Stimulated activated CD4-positive, alpha-beta T cell treated with anti-CD3 and anti-CD28 coated beads, Interleukin-1b, Interleukin-23, amount 100 ng/mL, for 48 hours (primary cell): ENCODE measurements around the gene WWOX.
A peak's percentile ranks its signal among the peaks of the same experiment; 100 is the strongest.

ENCODE experiments used
- DNase-seq: peaks from one replicate; pipeline ENCODE4 v3.0.0-alpha.2; 2020

The WWOX gene

GRCh38 chr16:78235168-78235800 is 135.8 kb downstream of the WWOX start:
- DNase-seq: peak; percentile 64

- no peak for DNase-seq
Observed at GRCh38 chr16:78235876-78236275, 136.4 kb downstream of the WWOX start.

DNA sequence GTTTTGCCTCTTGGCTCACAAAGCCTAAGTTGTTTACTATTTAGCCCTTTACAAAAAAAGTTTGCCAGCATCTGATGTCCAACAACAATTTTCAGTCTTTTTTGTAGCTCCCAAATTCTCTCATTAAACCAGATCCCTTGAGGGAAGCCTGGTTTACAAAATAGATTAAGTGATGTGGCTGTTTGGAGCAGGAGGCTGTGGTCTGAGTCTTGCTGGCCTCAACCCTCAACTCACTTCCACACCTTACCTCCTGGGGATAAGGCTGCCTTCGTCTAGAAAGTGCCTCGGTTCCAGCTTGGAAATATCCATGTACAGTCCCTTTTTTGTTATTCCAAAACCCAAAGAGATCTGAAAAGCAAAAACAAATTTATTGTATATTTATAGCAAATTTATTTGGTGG is 138.4 kb downstream of the WWOX start:
- DNase-seq: no peak

DNA sequence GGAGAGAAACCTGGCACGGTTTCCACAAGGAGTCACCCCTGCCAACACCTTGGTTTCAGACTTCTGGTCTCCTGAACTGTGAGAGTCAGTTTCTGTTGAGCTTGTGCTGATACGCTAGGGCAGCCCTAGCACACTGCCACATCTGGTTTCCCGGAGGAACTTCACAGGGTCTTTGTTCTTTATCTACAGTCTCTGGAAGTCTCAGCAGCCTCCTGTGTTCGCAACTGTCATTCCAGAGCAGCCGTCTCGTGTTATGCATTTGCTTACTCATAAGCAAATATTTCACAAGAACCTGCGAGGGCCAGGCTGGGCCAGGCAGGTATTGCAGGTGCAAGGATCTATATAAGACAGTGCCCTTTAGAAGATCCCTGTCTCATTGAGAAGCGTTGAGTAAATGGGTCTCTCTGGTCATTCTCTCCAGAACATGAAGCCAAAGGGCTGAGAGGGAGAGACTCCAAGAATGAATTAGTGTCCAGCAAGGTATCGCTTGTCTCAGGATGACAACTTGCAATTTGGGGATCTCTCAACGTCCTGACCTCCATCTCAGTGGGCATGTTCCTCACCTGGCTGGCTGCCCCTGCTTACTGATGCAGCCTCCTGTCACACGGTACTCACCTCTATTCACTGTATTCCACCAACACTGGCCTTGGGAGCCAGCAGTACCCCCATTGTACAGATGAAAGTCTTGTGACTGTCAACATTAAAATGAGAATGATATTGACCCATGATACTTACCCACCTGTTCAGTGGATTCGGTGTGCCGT is 141.2 kb downstream of the WWOX start:
- DNase-seq: no peak

DNA sequence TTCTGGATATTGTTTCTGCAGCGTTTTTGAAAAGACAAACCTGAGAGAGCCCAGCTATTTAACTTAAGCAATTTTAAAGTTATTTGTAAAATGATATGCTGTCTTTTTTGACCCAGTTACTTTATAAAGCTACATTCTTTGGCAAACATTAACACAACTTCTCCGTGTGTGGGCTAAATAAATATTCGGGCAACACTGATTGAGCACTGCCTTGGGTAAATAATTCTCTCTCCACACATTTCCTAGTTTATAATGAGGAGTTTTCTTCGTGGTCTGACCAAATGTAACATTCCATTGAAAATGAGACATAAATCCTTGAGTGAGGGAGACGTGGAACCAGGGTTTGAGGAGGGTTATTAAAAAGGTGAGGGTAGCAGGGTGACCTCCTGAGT is 142.8 kb downstream of the WWOX start:
- no peak for DNase-seq

GRCh38 chr16:78244131-78244895 is 144.9 kb downstream of the WWOX start:
- no peak for DNase-seq

- DNase-seq: no peak
Observed at GRCh38 chr16:78246559-78246958, 147.1 kb downstream of the WWOX start.

GRCh38 chr16:78249056-78249455 is 149.6 kb downstream of the WWOX start:
- DNase-seq: no peak

DNA sequence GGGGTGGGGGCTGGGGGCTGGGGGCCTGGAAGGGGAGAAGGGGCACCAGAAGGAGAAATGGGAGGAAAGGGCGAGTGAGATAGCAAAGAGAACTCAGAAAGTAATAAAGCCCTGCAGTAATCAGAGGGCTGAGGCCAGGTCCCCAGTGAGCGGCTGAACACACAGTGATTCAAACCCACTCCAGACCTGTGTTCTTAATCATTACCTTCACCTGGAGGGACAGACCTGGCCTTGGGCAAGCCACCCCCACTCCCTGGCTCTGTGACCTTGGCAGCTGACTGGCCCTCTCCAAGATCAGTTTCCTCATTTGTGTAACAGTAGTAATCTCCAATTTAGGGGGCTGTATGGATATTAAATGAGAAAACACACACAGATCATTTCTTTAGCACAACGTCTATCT is 150.4 kb downstream of the WWOX start:
- no peak for DNase-seq

GRCh38 chr16:78251115-78251514 is 151.7 kb downstream of the WWOX start:
- DNase-seq: no peak

DNA sequence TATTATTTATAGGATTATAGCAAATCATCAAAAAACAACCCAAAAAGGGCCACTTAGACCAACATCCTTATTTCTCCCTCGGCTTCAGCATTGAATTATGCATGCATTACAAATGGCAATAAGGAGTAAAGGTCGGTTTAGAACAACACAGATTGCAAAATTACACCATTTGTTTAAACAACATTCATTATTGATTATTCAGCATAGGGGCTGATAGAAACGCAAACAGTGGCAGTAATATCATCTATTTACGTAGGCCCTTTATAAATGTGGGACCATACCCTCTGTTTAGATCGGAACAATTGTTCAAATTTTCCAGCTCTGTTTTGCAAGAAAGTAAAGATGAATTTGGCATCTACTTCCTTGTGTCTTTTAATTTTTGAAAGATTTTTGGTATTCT is 153.3 kb downstream of the WWOX start:
- DNase-seq: no peak

- no peak for DNase-seq
Observed at GRCh38 chr16:78254841-78255240, 155.4 kb downstream of the WWOX start.

- no peak for DNase-seq
Observed at GRCh38 chr16:78256686-78257375, 157.4 kb downstream of the WWOX start.

GRCh38 chr16:78257376-78257728 is 157.9 kb downstream of the WWOX start:
- no peak for DNase-seq

- DNase-seq: no peak
Observed at GRCh38 chr16:78258375-78259065, 159.1 kb downstream of the WWOX start.

DNA sequence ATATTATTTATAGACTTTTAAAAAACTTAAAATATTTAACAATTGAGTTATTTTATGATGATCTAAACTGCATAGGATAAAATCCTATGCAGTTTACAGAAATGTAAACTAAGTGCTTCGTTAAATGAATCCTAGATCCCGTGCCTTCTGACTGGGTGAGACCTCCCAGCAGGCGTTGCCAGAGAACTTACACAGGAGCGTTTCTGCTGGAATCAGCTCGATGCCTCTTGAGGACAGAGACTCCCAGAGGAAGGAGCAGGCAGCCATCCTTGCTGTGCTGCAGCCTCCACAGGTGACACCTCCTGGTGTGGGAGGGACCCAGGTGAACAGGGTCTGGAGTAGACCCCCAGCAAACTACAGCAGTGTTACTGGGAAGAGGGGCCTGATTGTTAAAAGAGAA is 160.4 kb downstream of the WWOX start:
- no peak for DNase-seq

- no peak for DNase-seq
Observed at GRCh38 chr16:78264642-78265041, 165.2 kb downstream of the WWOX start.

GRCh38 chr16:78269256-78269655 is 169.8 kb downstream of the WWOX start:
- DNase-seq: no peak

- no peak for DNase-seq
Observed at GRCh38 chr16:78271981-78272380, 172.5 kb downstream of the WWOX start.

DNA sequence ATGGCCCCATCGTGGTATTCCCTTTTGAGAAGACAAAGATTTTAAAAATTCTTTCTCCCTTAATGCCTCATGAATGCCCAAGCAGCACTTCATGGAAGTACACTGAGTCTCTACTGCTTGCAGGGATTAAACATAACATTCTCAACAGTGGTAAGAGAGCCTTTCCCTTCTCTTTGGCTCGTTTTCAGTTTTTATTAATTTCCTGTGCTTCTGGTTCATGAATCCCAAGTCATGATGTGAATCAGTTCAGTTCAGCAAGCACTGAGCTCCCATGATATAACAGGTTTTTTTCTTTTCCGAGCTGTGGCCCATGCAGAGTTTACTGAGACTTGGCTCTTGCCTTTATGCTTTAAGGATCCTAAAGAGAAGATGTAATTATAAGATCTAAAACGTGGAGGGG is 175.3 kb downstream of the WWOX start:
- no peak for DNase-seq

- DNase-seq: no peak
Observed at GRCh38 chr16:78275420-78275819, 176.0 kb downstream of the WWOX start.

DNA sequence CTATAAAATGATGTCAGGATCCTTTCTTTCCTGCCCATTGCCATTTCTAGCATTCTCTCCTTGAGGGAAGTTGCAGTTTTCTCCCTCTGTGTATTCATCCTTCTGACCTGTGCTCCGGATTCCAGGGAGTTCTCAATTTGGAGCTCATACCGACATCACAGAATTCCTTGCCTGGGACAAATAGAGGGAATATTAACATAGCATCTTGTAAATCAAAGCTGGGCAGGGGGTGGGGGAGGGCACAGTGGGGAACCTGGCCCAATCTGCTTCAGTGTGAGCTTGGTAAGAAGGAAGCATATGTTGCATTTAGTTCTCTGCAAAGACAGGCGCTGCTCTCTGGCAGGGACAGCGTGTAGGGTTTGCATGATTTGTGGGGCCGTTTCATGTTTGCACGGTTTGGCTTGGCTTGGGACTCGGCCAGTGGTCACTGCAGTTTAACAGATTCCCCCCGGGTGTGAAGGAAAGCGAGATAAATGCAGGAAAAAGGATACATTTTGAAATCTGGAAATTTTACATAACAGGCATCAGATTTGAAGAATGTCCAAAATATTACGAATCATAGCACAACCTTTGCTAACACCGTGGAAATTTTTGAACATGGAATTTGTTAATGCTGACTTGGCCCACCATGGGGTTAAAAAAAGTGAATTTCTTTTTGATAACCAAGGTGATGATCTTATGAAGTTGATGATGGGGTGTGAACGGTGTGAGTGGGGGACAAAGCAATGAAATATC is 178.0 kb downstream of the WWOX start:
- DNase-seq: no peak
